Colon (tissue), 2 donors: Measurements from ENCODE around the gene SPANXC.
"Not testable (repeated sequence)": the region's sequence is repeated elsewhere in the genome, so short reads cannot be mapped to it uniquely, and the experiment has no call there.

Source experiments
- FAIRE-seq: peaks from 2 replicates; lab custom pipeline; 2012; peaks lifted over from hg19 to GRCh38; lab: Jason Lieb, UNC
- donor health status: control.
- donor health status: control.

Gene SPANXC, protein sequence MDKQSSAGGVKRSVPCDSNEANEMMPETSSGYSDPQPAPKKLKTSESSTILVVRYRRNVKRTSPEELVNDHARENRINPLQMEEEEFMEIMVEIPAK

DNA sequence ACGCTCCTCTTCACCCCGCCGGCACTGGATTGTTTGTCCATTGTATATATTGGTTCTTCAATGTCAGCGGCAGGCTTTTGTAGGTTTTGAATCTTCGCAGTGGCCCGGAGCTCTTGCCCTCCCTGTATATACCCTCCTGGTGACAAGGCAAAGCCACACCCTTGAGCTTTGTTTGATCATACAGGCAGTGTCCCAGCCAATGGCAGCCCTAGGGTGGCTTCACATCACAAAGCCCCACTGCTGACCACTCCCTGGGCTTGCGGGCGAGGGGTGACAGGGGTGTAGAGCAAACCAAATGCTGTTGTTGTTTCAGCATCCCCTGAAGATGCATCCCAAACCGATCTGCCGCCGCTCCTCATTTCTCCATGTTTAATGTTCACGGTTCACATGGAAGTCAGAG lies at the start of gene SPANXC:
Gene SPANXC, minus strand, starts transcription at position 101 of the 400 bp plus-strand sequence. Its CDS starts 60 bp downstream, at position 41.
- not testable (repeated sequence) for FAIRE-seq

GRCh38 chrX:141279476-141279875 lies 37.2 kb upstream of the SPANXC start:
- no peak for FAIRE-seq

- FAIRE-seq: peak; percentile 14
Observed at GRCh38 chrX:141278306-141278705, 36.0 kb upstream of the SPANXC start.

DNA sequence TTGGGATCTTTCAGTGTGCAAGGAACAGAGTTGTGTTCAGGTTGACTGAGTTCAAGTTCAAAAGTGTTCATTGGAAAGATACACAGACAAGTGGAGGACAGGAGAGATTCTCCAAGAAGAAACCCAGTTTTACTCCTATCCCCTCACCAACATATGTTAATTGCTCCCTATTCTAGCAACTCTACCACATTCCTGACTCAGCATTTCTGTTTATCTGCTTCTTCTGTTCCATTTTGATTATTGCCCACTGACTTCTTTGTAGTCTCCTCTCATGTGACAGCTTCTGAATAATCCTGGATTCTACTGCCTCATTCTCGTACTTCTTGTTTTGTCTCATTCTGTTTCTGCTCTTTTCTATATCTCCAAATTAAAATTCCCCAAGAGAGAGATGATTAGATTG lies 15.8 kb upstream of the SPANXC start:
- FAIRE-seq: no peak

DNA sequence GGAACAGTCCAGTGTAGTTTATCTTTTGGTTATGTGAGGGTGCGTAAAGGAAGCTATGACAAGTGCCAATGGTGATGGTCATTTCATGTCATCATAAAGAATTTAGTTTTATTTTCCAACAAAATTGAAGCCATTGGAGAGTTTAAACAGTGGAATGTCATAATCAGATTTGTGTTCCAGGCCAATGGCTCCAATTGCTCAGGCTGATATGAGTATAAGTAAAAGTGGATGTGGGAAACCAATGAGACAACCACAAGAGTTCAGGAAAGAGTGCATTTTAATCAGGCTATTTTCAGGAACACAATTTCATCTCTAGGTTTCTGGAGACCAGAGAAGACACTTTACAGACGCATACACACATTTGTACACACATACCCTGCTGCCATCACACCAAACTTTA lies 20.7 kb downstream of the SPANXC start:
- FAIRE-seq: no peak

GRCh38 chrX:141220342-141221008 lies 21.8 kb downstream of the SPANXC start:
- FAIRE-seq: peak; percentile 10

GRCh38 chrX:141214196-141214595 lies 28.1 kb downstream of the SPANXC start:
- FAIRE-seq: no peak

- no peak for FAIRE-seq
Observed at GRCh38 chrX:141201962-141202361, 40.4 kb downstream of the SPANXC start.
